B cell (primary cell): ENCODE measurements around the gene IL1RAPL1.

Experiments used
- CTCF ChIP-seq: fragments of 200-600 bp; IDR thresholded peaks from one replicate; pipeline ENCODE4 v1.8.0; 2022; ENCODE audit warnings: antibody characterized with exemption, mild to moderate bottlenecking
- EZH2 ChIP-seq: IDR thresholded peaks from 2 replicates; pipeline ENCODE4 v1.6.1; 2012; ENCODE audit warnings: borderline replicate concordance, low read depth, mild to moderate bottlenecking, moderate library complexity, low read length; ENCODE audit not compliant: insufficient read depth, poor library complexity, severe bottlenecking

GRCh38 chrX:29926659-29927058, 1339.4 kb downstream of the IL1RAPL1 start:
- TF ChIP-seq EZH2 (no peak), CTCF (no peak)
